Adrenal gland (tissue), 5 donors: ENCODE measurements around the gene RSAD2.

Source experiments
- CTCF ChIP-seq, 6 experiments: fragments of 450-650 bp in 4 of 6; fragments of 200-600 bp in 2 of 6; sonication (generic) in 1 of 6; IDR thresholded peaks; 1 replicate in 5 of 6; 2 replicates in 1 of 6; pipeline versions ENCODE4 v1.5.1 to v1.8.0; 2016 to 2021; ENCODE audit warnings: antibody characterized with exemption in 6 of 6, mild to moderate bottlenecking in 2 of 6, moderate library complexity in 1 of 6
- POLR2A ChIP-seq, 2 donors: fragments of 450-650 bp; IDR thresholded peaks; one replicate each; pipeline ENCODE4 v1.6.1; 2017; ENCODE audit warnings: antibody characterized with exemption in 2 of 2, mild to moderate bottlenecking in 2 of 2, moderate library complexity in 1 of 2
- donor health status: DM: no; HTN: no; CAD: no.

DNA sequence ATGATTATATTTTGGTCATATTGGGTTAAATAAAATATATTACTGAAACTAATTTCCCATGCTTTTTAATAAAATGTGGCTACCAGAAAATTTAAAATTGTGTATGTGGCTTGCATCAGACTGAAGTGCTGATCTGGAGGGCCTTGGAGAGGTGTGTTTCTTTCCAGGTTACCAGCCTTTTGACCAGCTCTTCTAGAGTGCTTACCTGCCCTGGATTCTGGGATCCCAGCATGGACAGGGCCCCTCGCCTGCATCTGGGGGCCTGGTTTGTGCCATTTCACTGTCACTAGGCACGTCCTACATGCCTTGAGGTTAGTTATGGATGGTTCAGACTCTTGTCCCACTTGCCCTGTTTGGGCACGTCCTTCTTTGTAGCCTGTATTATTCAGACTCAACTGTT, 50.2 kb downstream of the RSAD2 start:
- TF ChIP-seq CTCF (IDR thresholded peaks at IDR 0.05) (no peak), POLR2A (IDR thresholded peaks at IDR 0.05) (no peak)
